Neural cell (in vitro differentiated cells): ENCODE data around the gene RETN. TPM values are rescaled to one million over a fixed set of nuclear protein-coding genes. Genes with fewer than 3 reads are reported as not detected.
A peak's percentile ranks its signal among the peaks of the same experiment; 100 is the strongest.

Experiments used
- H2AFZ ChIP-seq: fragments of 200-600, 300-800 bp; sonication (generic), shearing (Covaris generic); 2 replicates; pipeline ENCODE4 v1.6.0; 2014; ENCODE audit warnings: low read depth, mild to moderate bottlenecking, antibody characterized with exemption, low read length, moderate library complexity
- H3F3A ChIP-seq: fragments of 200-600 bp; shearing (Covaris generic); 2 replicates; pipeline ENCODE4 v1.6.1; 2016; ENCODE audit warnings: mild to moderate bottlenecking, moderate library complexity, mixed read lengths, antibody characterized with exemption, low read length; ENCODE audit not compliant: insufficient read depth, poor library complexity, severe bottlenecking
- H3K27ac ChIP-seq: fragments of 200-600, 300-800 bp; sonication (generic), shearing (Covaris generic); 2 replicates; pipeline ENCODE4 v1.5.1; 2014; ENCODE audit warnings: mild to moderate bottlenecking, low read length, moderate library complexity
- H3K27me3 ChIP-seq: fragments of 300-800, 200-600 bp; sonication (generic), shearing (Covaris generic); 2 replicates; pipeline ENCODE4 v1.6.0; 2014; ENCODE audit warnings: mild to moderate bottlenecking, low read depth, low read length, moderate library complexity; ENCODE audit not compliant: insufficient read depth
- H3K36me3 ChIP-seq: fragments of 300-800, 200-600 bp; sonication (generic), shearing (Covaris generic); 2 replicates; pipeline ENCODE4 v1.5.1; 2014; ENCODE audit warnings: mild to moderate bottlenecking, antibody characterized with exemption, low read length, moderate library complexity; ENCODE audit not compliant: insufficient read depth
- H3K4me2 ChIP-seq: fragments of 300-800, 200-600 bp; sonication (generic), shearing (Covaris generic); 2 replicates; pipeline ENCODE4 v1.6.0; 2014; ENCODE audit warnings: mild to moderate bottlenecking, low read length
- H3K4me3 ChIP-seq: fragments of 300-800, 200-600 bp; sonication (generic), shearing (Covaris generic); 2 replicates; pipeline ENCODE4 v1.5.1; 2014; ENCODE audit warnings: mild to moderate bottlenecking, low read length, moderate library complexity
- H3K79me2 ChIP-seq: fragments of 200-600 bp; shearing (Covaris generic); replicated peaks from 2 replicates; pipeline ENCODE4 v1.6.0; 2014; ENCODE audit warnings: mild to moderate bottlenecking, low read length, moderate library complexity; ENCODE audit not compliant: insufficient read depth
- H3K9ac ChIP-seq: fragments of 300-800, 200-600 bp; sonication (generic), shearing (Covaris generic); 2 replicates; pipeline ENCODE4 v1.6.1; 2016; ENCODE audit warnings: mild to moderate bottlenecking, low read length, mixed read lengths
- H3K9me2 ChIP-seq: fragments of 200-600 bp; shearing (Covaris generic); 2 replicates; pipeline ENCODE4 v1.6.1; 2016; ENCODE audit warnings: mild to moderate bottlenecking, low read length, mixed read lengths; ENCODE audit not compliant: insufficient read depth
- H3K9me3 ChIP-seq: fragments of 200-600, 300-800 bp; sonication (generic), shearing (Covaris generic); 2 replicates; pipeline ENCODE4 v1.6.1; 2016; ENCODE audit warnings: mild to moderate bottlenecking, mixed run types, low read length, moderate library complexity, mixed read lengths
- H4K20me1 ChIP-seq: fragments of 200-600 bp; shearing (Covaris generic); 2 replicates; pipeline ENCODE4 v1.6.1; 2016; ENCODE audit warnings: mild to moderate bottlenecking, mixed run types; ENCODE audit not compliant: insufficient read depth
- CTCF ChIP-seq: fragments of 450-650 bp; IDR thresholded peaks from 2 replicates; pipeline ENCODE4 v1.5.1; 2014; ENCODE audit warnings: antibody characterized with exemption, mild to moderate bottlenecking, moderate library complexity; ENCODE audit not compliant: poor library complexity, severe bottlenecking
- EP300 ChIP-seq: fragments of 450-650 bp; conservative IDR thresholded peaks from 2 replicates; pipeline ENCODE4 v1.6.1; 2014; ENCODE audit warnings: antibody characterized with exemption, mild to moderate bottlenecking, moderate library complexity; ENCODE audit not compliant: poor library complexity, severe bottlenecking
- EZH2 ChIP-seq: fragments of 200-600, 300-800 bp; shearing (Covaris generic), sonication (generic); IDR thresholded peaks from 2 replicates; pipeline ENCODE4 v1.6.1; 2014; ENCODE audit warnings: antibody characterized with exemption, low read length, borderline replicate concordance, mild to moderate bottlenecking; ENCODE audit not compliant: insufficient read depth, poor library complexity, severe bottlenecking
- MXI1 ChIP-seq: fragments of 450-650 bp; conservative IDR thresholded peaks from 2 replicates; pipeline ENCODE4 v1.6.1; 2014; ENCODE audit warnings: antibody characterized with exemption, mild to moderate bottlenecking; ENCODE audit not compliant: poor library complexity, severe bottlenecking
- POLR2AphosphoS5 ChIP-seq: IDR thresholded peaks from 2 replicates; pipeline ENCODE4 v1.6.1; 2012
- RAD21 ChIP-seq: fragments of 450-650 bp; conservative IDR thresholded peaks from 2 replicates; pipeline ENCODE4 v1.6.1; 2014; ENCODE audit warnings: antibody characterized with exemption, mild to moderate bottlenecking, moderate library complexity
- REST ChIP-seq: IDR thresholded peaks from 2 replicates; pipeline ENCODE4 v1.6.1; 2012; ENCODE audit warnings: borderline replicate concordance
- SMC3 ChIP-seq: fragments of 450-650 bp; conservative IDR thresholded peaks from 2 replicates; pipeline ENCODE4 v1.6.1; 2014; ENCODE audit warnings: antibody characterized with exemption, mild to moderate bottlenecking, moderate library complexity; ENCODE audit not compliant: poor library complexity
- TAF1 ChIP-seq: IDR thresholded peaks from 2 replicates; pipeline ENCODE4 v1.6.1; 2012; ENCODE audit warnings: low read depth
- polyA plus RNA-seq: library from polyadenylated mRNA; depleted of rRNA; stranded (reverse); fragments of >200 nt; gene quantifications from 2 replicates; pipeline ENCODE4 v1.2.3, GENCODE V29; 2014

Gene RETN
- polyA plus RNA-seq, 1 donor from 2014 or later, result not detected

- no peaks in the 10 kb centered on the region for H3K9me2 ChIP-seq
- H3K9me3 ChIP-seq, result no peaks in the 10 kb centered on the region
- no peak for TF ChIP-seq MXI1
- TF ChIP-seq SMC3, result peak; percentile 18
- TF ChIP-seq POLR2AphosphoS5, result no peak
- TF ChIP-seq TAF1, result no peak
- TF ChIP-seq EP300, result no peak
- peak; percentile 53 for TF ChIP-seq CTCF
- TF ChIP-seq EZH2, result no peak
- TF ChIP-seq RAD21, result no peak
- no peak for TF ChIP-seq REST
- peaks cover 8% of the 10 kb centered on the region for H3K79me2 ChIP-seq
- no peaks in the 10 kb centered on the region for H3K27me3 ChIP-seq
- no peaks in the 10 kb centered on the region for H3F3A ChIP-seq
- peak overlapping the region; percentile 100 for H3K4me3 ChIP-seq
- H2AFZ ChIP-seq, result peak overlapping the region; percentile 56
- H3K36me3 ChIP-seq, result no peaks in the 10 kb centered on the region
- H3K9ac ChIP-seq, result peak overlapping the region; percentile 86
- H3K4me2 ChIP-seq, result peak overlapping the region; percentile 11
- no peaks in the 10 kb centered on the region for H4K20me1 ChIP-seq
- peak overlapping the region; percentile 64 for H3K27ac ChIP-seq
These were observed 12.7 kb downstream of the RETN start for GRCh38 chr19:7681340-7682174.

- Histone ChIP-seq H3K27me3 (no peaks in the 10 kb centered on the region), H3F3A (no peaks in the 10 kb centered on the region), H3K27ac (no peak overlapping the region), H3K36me3 (no peaks in the 10 kb centered on the region), H2AFZ (no peak overlapping the region), H3K9ac (no peak overlapping the region), H4K20me1 (no peaks in the 10 kb centered on the region), H3K9me2 (no peaks in the 10 kb centered on the region), H3K79me2 (peaks cover 8% of the 10 kb centered on the region), H3K9me3 (no peaks in the 10 kb centered on the region), H3K4me3 (peak overlapping the region; percentile 100), H3K4me2 (no peak overlapping the region)
- TF ChIP-seq REST (no peak), MXI1 (no peak)
These were observed 13.5 kb downstream of the RETN start for GRCh38 chr19:7682175-7682855.
